NCI-H128 (cell line): ENCODE results near the gene TOP3B.

ENCODE experiments used
- DNase-seq: peaks from one replicate; lab custom pipeline; 2025; ENCODE audit not compliant: unreplicated experiment; lab: John Stamatoyannopoulos, UW

The TOP3B gene

GRCh38 chr22:21982338-21982965, at the start of gene TOP3B:
Gene TOP3B (minus strand): TSS chr22:21982787. CDS start chr22:21975709, 7,078 bp downstream.
- DNase-seq, result peak; percentile 6

GRCh38 chr22:22031183-22031945, 48.8 kb upstream of the TOP3B start:
- no peak for DNase-seq

- DNase-seq, result no peak
Measured at GRCh38 chr22:22030493-22031182, 48.1 kb upstream of the TOP3B start.

DNA sequence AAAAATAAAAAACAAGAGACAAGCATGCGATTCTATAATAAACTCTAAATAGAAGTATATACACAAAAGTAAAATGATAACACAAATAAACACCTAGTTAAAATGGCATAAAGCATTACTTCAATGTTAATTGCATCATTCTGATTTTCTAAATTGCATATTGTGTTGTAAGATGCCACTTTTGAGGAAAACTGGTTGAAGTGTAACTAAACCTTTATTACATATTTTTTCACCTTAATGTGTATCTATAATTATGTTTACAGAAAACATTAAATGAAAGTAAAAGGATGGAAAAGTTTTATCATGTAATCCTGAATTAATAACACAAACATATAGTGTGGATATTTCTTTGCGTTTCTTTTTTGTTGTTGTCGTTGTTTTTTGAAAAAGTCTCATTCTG, 45.4 kb upstream of the TOP3B start:
- no peak for DNase-seq

GRCh38 chr22:22026157-22026831, 43.7 kb upstream of the TOP3B start:
- DNase-seq, result no peak

DNA sequence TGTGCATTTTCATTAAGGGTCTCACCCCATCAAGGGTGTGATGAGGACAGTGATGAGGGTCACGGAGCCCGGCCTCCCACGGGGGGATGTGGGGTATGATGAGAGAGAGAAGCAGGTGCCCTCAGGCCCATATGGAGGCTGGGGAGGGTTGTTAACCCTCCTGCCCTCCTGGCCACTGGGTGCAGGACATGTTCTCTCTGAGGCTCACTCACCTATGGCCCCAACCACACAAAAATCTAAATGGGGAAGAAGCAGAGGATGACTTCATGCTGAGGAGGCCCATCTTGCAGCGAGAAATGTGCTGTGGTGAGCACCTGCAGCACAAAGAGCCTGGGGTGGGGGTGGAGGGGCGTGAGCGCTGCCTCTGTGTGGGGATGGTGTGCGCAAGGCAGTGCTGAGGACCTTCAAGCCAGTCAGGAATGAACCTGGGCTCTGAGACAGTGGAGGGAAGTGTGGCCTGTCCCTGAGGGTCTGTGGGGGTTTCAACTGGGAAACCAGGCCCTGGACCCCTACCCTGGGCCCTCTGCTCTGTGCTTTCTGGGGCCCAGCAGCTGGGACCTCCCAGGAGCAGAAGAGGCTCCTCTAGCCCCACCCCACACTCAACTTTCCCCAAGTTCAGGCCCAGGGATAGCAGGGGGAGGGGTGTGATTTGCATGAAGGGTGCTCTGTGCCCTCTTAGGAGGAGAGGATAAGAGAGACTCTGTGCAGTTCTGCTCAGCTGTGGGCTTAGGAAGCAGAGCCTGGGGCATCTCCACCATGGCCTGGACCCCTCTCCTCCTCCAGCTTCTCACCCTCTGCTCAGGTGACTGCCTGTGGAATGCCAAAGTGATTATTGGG, 43.0 kb upstream of the TOP3B start:
- no peak for DNase-seq

DNA sequence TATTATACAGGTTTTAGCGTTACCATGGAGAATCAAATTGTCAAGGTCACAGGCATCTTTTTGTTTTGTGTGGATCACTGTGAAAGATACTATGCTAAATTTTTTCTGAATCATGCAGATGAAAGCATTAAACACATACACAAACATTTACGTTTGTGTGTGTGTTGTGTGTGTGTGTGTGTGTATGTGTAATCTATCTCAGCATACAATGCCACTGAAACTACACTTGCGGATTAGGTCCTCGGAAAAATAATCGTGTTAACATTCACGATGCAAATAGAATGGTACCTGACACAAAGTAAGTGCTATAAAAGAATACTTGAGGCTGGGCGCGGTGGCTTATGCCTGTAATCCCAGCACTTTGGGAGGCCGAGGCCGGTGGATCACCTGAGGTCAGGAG, 41.9 kb upstream of the TOP3B start:
- no peak for DNase-seq

DNA sequence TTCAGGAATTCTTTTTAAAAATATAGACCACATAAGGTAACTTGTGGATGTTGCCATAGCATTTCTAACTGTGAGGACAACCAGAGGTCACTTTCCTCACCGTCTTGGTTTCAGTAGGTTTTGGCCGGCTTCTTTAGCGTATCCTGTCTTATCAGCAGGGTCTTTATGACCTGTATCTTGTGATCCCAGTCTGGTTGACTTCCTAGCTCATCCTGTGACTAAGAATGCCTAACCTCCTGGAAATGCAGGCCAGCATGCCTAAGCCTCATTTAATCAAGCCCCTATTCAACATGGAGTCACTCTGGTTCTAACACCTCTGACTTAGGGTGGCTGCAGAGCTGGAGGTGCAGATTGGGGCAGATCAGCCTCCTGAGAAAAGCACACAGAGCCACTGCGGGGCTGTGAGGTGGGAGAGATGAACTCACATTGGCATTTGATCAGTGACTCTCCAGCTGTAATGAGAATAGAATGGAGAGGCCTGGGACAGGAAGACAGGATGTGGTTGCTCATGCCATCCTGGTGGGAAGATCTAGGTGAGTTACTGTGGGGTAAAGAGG, 41.1 kb upstream of the TOP3B start:
- no peak for DNase-seq

- no peak for DNase-seq
Measured at GRCh38 chr22:22022947-22023534, 40.5 kb upstream of the TOP3B start.

DNA sequence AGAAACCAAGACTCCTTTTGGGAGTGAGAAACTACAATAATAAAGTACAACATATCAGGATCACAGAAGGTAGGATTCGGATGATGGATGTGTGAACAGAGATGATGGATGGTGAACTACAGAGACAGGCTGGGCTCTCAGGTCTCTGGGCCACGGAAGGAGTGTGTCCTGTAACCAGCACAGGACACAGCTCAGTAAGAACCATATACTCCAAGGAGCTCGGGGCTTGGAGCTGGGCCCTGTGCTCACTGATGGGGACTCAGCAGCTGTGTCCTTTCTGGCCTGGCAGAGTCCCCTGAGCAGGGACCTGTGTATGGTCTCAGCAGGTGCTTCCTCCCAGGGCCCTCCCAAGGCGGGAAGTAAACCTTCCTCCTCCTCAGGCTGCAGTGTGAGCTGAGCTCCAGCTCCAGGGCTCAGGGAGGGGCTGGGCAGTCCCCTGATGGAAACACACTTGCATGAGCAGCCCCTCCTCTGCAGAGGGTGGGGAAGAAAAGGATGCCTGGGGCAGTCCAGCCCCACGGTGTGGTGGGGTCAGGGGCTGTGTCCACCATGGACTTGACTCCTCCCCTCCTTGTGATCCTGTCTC, 39.8 kb upstream of the TOP3B start:
- no peak for DNase-seq

DNA sequence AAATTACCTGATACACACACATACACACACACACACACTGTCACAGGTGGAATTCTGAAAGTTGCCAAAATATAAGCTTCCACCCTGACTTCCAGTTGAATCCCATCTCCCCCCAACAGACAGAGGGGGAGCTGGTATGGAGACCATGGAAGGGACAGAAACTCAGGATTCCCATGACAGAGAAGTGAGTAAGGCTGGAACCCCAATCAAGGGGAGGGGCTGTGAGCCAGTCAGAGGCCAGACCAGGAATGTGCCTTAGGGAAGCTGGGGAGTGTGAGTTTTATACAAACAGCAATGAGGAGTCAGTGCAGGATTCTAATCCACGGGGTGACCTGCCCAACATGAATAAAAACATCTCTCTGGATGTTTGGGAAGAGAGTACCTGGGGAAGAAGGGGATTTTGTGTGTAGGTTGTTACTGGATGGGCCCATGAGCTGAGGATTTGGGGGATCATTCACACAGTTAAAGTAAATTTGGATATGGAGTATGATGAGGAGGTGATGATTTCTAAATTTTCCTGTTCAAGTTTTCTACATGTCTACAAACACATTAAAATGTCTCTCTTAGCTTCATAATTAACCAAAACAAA, 38.7 kb upstream of the TOP3B start:
- no peak for DNase-seq

DNA sequence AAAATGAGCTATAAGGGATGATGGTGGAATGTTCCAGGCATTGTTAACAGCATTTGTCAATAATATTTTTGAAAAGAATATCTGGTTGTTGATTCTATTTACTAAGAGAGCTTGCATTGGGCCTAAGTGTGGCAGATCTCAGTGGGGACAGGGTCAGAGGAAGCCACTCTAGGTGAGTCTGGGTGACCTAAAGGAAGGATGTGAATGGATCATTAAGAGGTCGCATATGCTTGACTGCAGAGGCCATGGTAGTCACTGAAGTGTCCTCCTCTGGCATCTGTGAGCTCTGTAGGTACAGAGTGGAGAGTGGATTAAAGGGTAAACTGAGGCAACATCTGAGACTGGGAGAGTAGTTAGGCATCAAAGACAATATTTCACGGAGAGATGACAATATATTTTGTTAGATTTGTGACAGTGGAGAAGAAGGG, 37.9 kb upstream of the TOP3B start:
- DNase-seq, result no peak

GRCh38 chr22:22019659-22020424, 37.3 kb upstream of the TOP3B start:
- no peak for DNase-seq

GRCh38 chr22:22018825-22019658, 36.5 kb upstream of the TOP3B start:
- DNase-seq, result no peak

- no peak for DNase-seq
Measured at GRCh38 chr22:22015631-22016030, 33.0 kb upstream of the TOP3B start.

DNA sequence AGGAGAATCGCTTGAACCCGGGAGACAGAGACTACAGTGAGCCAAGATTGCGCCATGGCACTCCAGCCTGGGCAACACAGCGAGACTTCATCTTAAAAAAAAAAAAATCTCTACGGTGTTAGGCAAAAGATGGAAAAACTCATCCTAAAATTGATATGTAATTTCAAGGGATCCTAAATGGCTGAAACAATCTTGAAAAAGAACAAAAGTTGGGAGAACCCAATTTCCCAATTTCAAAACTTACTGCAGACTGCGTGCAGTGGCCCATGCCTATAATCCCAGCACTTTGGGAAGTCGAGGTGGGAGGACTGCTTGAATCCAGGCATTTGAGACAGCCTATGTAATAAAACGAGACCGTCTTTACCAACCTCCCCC, 31.7 kb upstream of the TOP3B start:
- no peak for DNase-seq

DNA sequence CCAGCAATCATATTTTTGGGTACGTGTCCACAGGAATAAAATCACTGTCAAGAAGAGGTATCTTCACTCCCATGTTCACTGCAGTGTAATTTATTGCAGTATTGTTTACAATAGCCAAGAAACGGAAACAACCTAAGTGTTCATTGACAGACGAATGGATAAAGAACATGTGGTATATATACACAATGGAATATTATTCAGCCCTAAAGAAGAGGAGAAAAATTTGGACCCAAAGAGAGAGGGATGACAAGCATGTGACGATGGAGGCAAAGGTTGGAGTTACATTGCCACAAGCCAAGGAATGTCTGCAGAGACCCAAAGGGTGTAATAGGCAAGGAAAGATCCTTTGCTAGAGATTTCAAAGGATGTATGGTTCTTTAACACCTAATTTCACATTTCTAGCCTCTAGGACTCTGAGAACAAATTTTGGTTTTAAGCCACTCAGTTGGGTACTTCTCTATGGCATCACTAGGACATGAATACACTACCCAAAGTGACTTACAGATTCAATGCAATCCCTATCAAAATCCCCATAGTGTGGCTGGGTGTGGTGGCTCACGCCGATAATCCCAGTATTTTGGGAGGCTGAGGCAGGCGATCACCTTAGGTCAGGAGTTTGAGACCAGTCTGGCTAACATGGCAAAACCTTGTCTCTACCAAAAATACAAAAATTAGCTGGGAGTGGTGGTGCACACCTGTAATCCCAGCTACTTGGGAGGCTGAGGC, 31.1 kb upstream of the TOP3B start:
- DNase-seq, result no peak
